HepG2 (cell line): ENCODE data around the gene DNMT3A. TPM values are rescaled to one million over a fixed set of nuclear protein-coding genes. Genes with fewer than 3 reads are reported as not detected.

Experiments used
- AGO1 ChIP-seq: fragments of 200-400 bp; formaldehyde crosslinking; IDR thresholded peaks from 2 replicates; pipeline ENCODE4 v1.6.1; 2017; ENCODE audit warnings: mild to moderate bottlenecking, low read depth, low read length, moderate library complexity; ENCODE audit not compliant: poor library complexity, severe bottlenecking
- ETS1 ChIP-seq: sonication (generic); formaldehyde crosslinking; IDR thresholded peaks from 2 replicates; pipeline ENCODE4 v1.4.0; 2020; ENCODE audit warnings: missing genetic modification reagents
- HES4 ChIP-seq: sonication (generic); formaldehyde crosslinking; IDR thresholded peaks from 2 replicates; pipeline ENCODE4 v1.9.0; 2021; ENCODE audit warnings: mild to moderate bottlenecking, missing genetic modification reagents, borderline replicate concordance
- HIC2 ChIP-seq: sonication (generic); formaldehyde crosslinking; IDR thresholded peaks from 2 replicates; pipeline ENCODE4 v1.9.0; 2022; ENCODE audit warnings: low read depth, missing genetic modification reagents
- HNRNPLL ChIP-seq: fragments of 200-400 bp; formaldehyde crosslinking; IDR thresholded peaks from 2 replicates; pipeline ENCODE4 v1.6.1; 2017; ENCODE audit warnings: mild to moderate bottlenecking, low read depth, low read length; ENCODE audit not compliant: poor library complexity, severe bottlenecking
- KDM2A ChIP-seq: sonication (generic); formaldehyde crosslinking; IDR thresholded peaks from 2 replicates; pipeline ENCODE4 v1.4.0; 2020; ENCODE audit warnings: low read depth, missing genetic modification reagents, borderline replicate concordance
- MED1 ChIP-seq: sonication (generic); formaldehyde crosslinking; IDR thresholded peaks from 2 replicates; pipeline ENCODE4 v1.4.0; 2020; ENCODE audit warnings: missing genetic modification reagents
- MLXIP ChIP-seq: sonication (generic); formaldehyde crosslinking; IDR thresholded peaks from 2 replicates; pipeline ENCODE4 v1.9.0; 2021; ENCODE audit warnings: missing genetic modification reagents, borderline replicate concordance
- NCOA1 ChIP-seq: sonication (generic); formaldehyde crosslinking; IDR thresholded peaks from 2 replicates; pipeline ENCODE4 v1.9.0; 2021; ENCODE audit warnings: missing genetic modification reagents
- PRMT3 ChIP-seq: sonication (generic); formaldehyde crosslinking; IDR thresholded peaks from 2 replicates; pipeline ENCODE4 v1.8.1; 2022; ENCODE audit warnings: low read depth, mild to moderate bottlenecking, moderate library complexity, missing genetic modification reagents, borderline replicate concordance
- RFXANK ChIP-seq: IDR thresholded peaks from 2 replicates; pipeline ENCODE4 v1.6.1; 2016
- RNF2 ChIP-seq: fragments of 450-650 bp; conservative IDR thresholded peaks from 2 replicates; pipeline ENCODE4 v1.6.1; 2016; ENCODE audit warnings: low read depth
- SMARCC2 ChIP-seq: fragments of 450-650 bp; IDR thresholded peaks from 2 replicates; pipeline ENCODE4 v1.6.1; 2017; ENCODE audit warnings: antibody characterized with exemption, mild to moderate bottlenecking
- SNRNP70 ChIP-seq: fragments of 200-400 bp; formaldehyde crosslinking; IDR thresholded peaks from 2 replicates; pipeline ENCODE4 v1.6.1; 2017; ENCODE audit warnings: mild to moderate bottlenecking, low read depth, low read length, moderate library complexity
- TCF7L2 ChIP-seq: IDR thresholded peaks from 2 replicates; pipeline ENCODE4 v1.6.1; 2011; ENCODE audit warnings: mild to moderate bottlenecking, low read depth, low read length, moderate library complexity
- ZBTB49 ChIP-seq: sonication (generic); formaldehyde crosslinking; IDR thresholded peaks from 2 replicates; pipeline ENCODE4 v1.4.0; 2020; ENCODE audit warnings: missing genetic modification reagents, borderline replicate concordance
- ZFP36L1 ChIP-seq: sonication (generic); formaldehyde crosslinking; IDR thresholded peaks from 2 replicates; pipeline ENCODE4 v1.8.0; 2022; ENCODE audit warnings: mild to moderate bottlenecking, missing genetic modification reagents, moderate library complexity
- ZNF12 ChIP-seq: sonication (generic); formaldehyde crosslinking; IDR thresholded peaks from 2 replicates; pipeline ENCODE4 v1.5.0; 2020; ENCODE audit warnings: missing genetic modification reagents
- ZNF143 ChIP-seq: sonication (generic); formaldehyde crosslinking; IDR thresholded peaks from 2 replicates; pipeline ENCODE4 v1.4.0; 2020; ENCODE audit warnings: missing genetic modification reagents
- ZNF546 ChIP-seq: sonication (generic); formaldehyde crosslinking; conservative IDR thresholded peaks from 2 replicates; pipeline ENCODE4 v1.8.1; 2023; ENCODE audit warnings: mild to moderate bottlenecking, missing genetic modification reagents
- ZNF558 ChIP-seq: sonication (generic); formaldehyde crosslinking; IDR thresholded peaks from 2 replicates; pipeline ENCODE4 v1.9.0; 2022; ENCODE audit warnings: mild to moderate bottlenecking, missing genetic modification reagents, borderline replicate concordance
- ZNF567 ChIP-seq: sonication (generic); formaldehyde crosslinking; IDR thresholded peaks from 2 replicates; pipeline ENCODE4 v1.8.1; 2023; ENCODE audit warnings: mild to moderate bottlenecking, missing genetic modification reagents, borderline replicate concordance
- ZNF605 ChIP-seq: sonication (generic); formaldehyde crosslinking; IDR thresholded peaks from 2 replicates; pipeline ENCODE4 v1.8.0; 2022; ENCODE audit warnings: mild to moderate bottlenecking, missing genetic modification reagents
- ZNF7 ChIP-seq: IDR thresholded peaks from 2 replicates; pipeline ENCODE4 v1.6.1; 2016; ENCODE audit warnings: missing biosample characterization, missing genetic modification reagents
- polyA plus RNA-seq, 8 experiments: library from polyadenylated mRNA; depleted of rRNA in 3 of 8; stranded (reverse) in 7 of 8; unstranded in 1 of 8; fragments of >200 nt; fragmentation: Illumina TruSeq in 4 of 8; extraction: Trizol in 4 of 8; gene quantifications; 2 replicates each; pipeline versions ENCODE4 v1.2.1 to v1.2.3, GENCODE V29; 2011 to 2016; ENCODE audit warnings: low read depth in 4 of 8, missing spikeins in 1 of 8, mixed read lengths in 1 of 8; ENCODE audit not compliant: insufficient read depth in 1 of 8
- total RNA-seq, 5 experiments: library from RNA; depleted of rRNA; stranded (reverse); fragments of >200 nt; fragmentation: Illumina TruSeq; extraction: Trizol; gene quantifications; 2 replicates each; pipeline ENCODE4 v1.2.3, GENCODE V29; 2016; ENCODE audit warnings: low read depth in 1 of 5

The DNMT3A gene
- total and polyA plus RNA-seq, 2 of the 13 experiments (the other 11 are each of a cell fraction or from before 2014, with no cell fraction given), result 14.7 to 29.1 TPM

GRCh38 chr2:25339791-25340180 lies 1.9 kb downstream of the DNMT3A start (continued):
- TF ChIP-seq PRMT3 (no peak), ZNF7 (CRISPR knock-in tag) (no peak), ZNF605 (CRISPR knock-in tag) (no peak), KDM2A (peak; percentile 26), MLXIP (no peak), HNRNPLL (peak; percentile 56), ZBTB49 (CRISPR knock-in tag) (no peak), RFXANK (CRISPR knock-in tag) (no peak), ZNF12 (CRISPR knock-in tag) (no peak), ZNF143 (CRISPR knock-in tag) (no peak), HES4 (CRISPR knock-in tag) (no peak), RNF2 (no peak), NCOA1 (CRISPR knock-in tag) (no peak), ZFP36L1 (no peak), AGO1 (no peak), HIC2 (0 out of 2 replicates have a peak, but pooled peaks have one; percentile 39), MED1 (no peak), ZNF558 (CRISPR knock-in tag) (no peak), TCF7L2 (no peak), SMARCC2 (no peak), ZNF546 (CRISPR knock-in tag) (no peak), SNRNP70 (no peak), ZNF567 (CRISPR knock-in tag) (no peak), ETS1 (CRISPR knock-in tag) (no peak)
